Endothelial cell of umbilical vein (primary cell): ENCODE results near the gene C3orf20. TPM values are rescaled to one million over a fixed set of nuclear protein-coding genes. Genes with fewer than 3 reads are reported as not detected.

Experiments
- BruUV-seq: library from RNA; stranded (reverse); fragments of 400-500 nt; replicated peaks from 2 replicates; lab custom pipeline; 2021; lab: Mats Ljungman, UMichigan
- CTCF ChIA-PET: fragments of 300-600, 350-600 bp; sonication (Branson Sonifier 250); formaldehyde crosslinking; loops from one replicate; lab custom pipeline; 2021; ENCODE audit warnings: antibody characterized with exemption, inconsistent platforms; lab: Charles Lee
- POLR2A ChIA-PET: fragments of 300-600, 350-600 bp; sonication (Branson Sonifier 250); formaldehyde crosslinking; loops from one replicate; lab custom pipeline; 2021; ENCODE audit warnings: antibody characterized with exemption, inconsistent platforms; lab: Charles Lee
- DNase-seq: peaks from one replicate; pipeline ENCODE4 v3.0.0-alpha.2; 2011; ENCODE audit warnings: low read depth, low spot score
- FAIRE-seq: peaks from 2 replicates; lab custom pipeline; 2011; peaks lifted over from hg19 to GRCh38; lab: Jason Lieb, UNC
- H2AFZ ChIP-seq: 2 replicates; pipeline ENCODE4 v1.6.0; 2012; ENCODE audit warnings: low read depth, low read length, control low read depth, inconsistent platforms
- H3K27ac ChIP-seq: 2 replicates; pipeline ENCODE4 v1.5.1; 2011; ENCODE audit warnings: low read depth, mild to moderate bottlenecking, control low read depth, low read length, moderate library complexity; ENCODE audit not compliant: insufficient read depth
- H3K27me3 ChIP-seq, 2 experiments: 2 replicates each; pipeline versions ENCODE4 v1.6.0 to v1.6.1; 2011; ENCODE audit warnings: low read length in 2 of 2, mixed read lengths in 1 of 2; ENCODE audit not compliant: control insufficient read depth in 2 of 2, insufficient read depth in 2 of 2
- H3K36me3 ChIP-seq, 2 experiments: 2 replicates in 1 of 2; 3 replicates in 1 of 2; pipeline ENCODE4 v1.5.1; 2011; ENCODE audit warnings: low read length in 2 of 2, mild to moderate bottlenecking in 1 of 2, moderate library complexity in 1 of 2; ENCODE audit not compliant: control insufficient read depth in 2 of 2, insufficient read depth in 2 of 2; ENCODE audit errors: extremely low read depth in 1 of 2
- H3K4me1 ChIP-seq: 3 replicates; pipeline ENCODE4 v1.5.1; 2011; ENCODE audit warnings: mild to moderate bottlenecking, low read length; ENCODE audit not compliant: control insufficient read depth, insufficient read depth; ENCODE audit errors: extremely low read depth
- H3K4me2 ChIP-seq: 2 replicates; pipeline ENCODE4 v1.6.1; 2011; ENCODE audit warnings: low read length, control low read depth, mixed read lengths; ENCODE audit not compliant: insufficient read depth
- H3K4me3 ChIP-seq, 3 experiments: fragments of 200-600 bp in 1 of 3; sonication (generic), shearing (Covaris generic) in 1 of 3; replicated peaks in 1 of 3; 2 replicates each; pipeline ENCODE4 v1.5.1; 2011 to 2016; ENCODE audit warnings: control low read depth in 3 of 3, low read length in 3 of 3, mild to moderate bottlenecking in 2 of 3, inconsistent platforms in 1 of 3, low read depth in 1 of 3, moderate library complexity in 1 of 3; ENCODE audit not compliant: insufficient read depth in 1 of 3
- H3K79me2 ChIP-seq: 2 replicates; pipeline ENCODE4 v1.6.0; 2012; ENCODE audit warnings: low read length, inconsistent platforms; ENCODE audit not compliant: control insufficient read depth, insufficient read depth
- H3K9ac ChIP-seq: replicated peaks from 2 replicates; pipeline ENCODE3; 2011; ENCODE audit warnings: low read length, control low read depth; ENCODE audit not compliant: insufficient read depth; ENCODE audit errors: extremely low read depth
- H3K9me1 ChIP-seq: replicated peaks from 3 replicates; pipeline ENCODE4 v1.6.0; 2011; ENCODE audit warnings: mild to moderate bottlenecking, low read length; ENCODE audit not compliant: control insufficient read depth, insufficient read depth; ENCODE audit errors: extremely low read depth
- H3K9me3 ChIP-seq: replicated peaks from 2 replicates; pipeline ENCODE4 v1.5.1; 2012; ENCODE audit warnings: low read length, inconsistent platforms; ENCODE audit not compliant: control insufficient read depth, insufficient read depth
- H4K20me1 ChIP-seq: replicated peaks from 2 replicates; pipeline ENCODE3; 2011; ENCODE audit warnings: mild to moderate bottlenecking, low read length; ENCODE audit not compliant: control insufficient read depth, insufficient read depth; ENCODE audit errors: extremely low read depth
- EZH2 ChIP-seq: IDR thresholded peaks from 2 replicates; pipeline ENCODE4 v1.6.1; 2012; ENCODE audit warnings: borderline replicate concordance, low read depth, mild to moderate bottlenecking, moderate library complexity, low read length, inconsistent platforms; ENCODE audit not compliant: severe bottlenecking
- FOS ChIP-seq: IDR thresholded peaks from 2 replicates; pipeline ENCODE4 v1.6.1; 2011; ENCODE audit warnings: mild to moderate bottlenecking, low read length, moderate library complexity, borderline replicate concordance; ENCODE audit not compliant: insufficient read depth
- GATA2 ChIP-seq: IDR thresholded peaks from 2 replicates; pipeline ENCODE4 v1.7.0; 2011; ENCODE audit warnings: low read depth, mild to moderate bottlenecking, moderate library complexity, mixed read lengths, low read length; ENCODE audit not compliant: insufficient read length, insufficient read depth
- JUN ChIP-seq: IDR thresholded peaks from 2 replicates; pipeline ENCODE4 v1.6.1; 2011; ENCODE audit warnings: borderline replicate concordance, low read depth; ENCODE audit not compliant: insufficient read length, insufficient read depth
- MYC ChIP-seq: IDR thresholded peaks from one replicate; pipeline ENCODE4 v1.6.1; 2011; ENCODE audit warnings: mild to moderate bottlenecking, low read depth, low read length
- POLR2A ChIP-seq: IDR thresholded peaks from 2 replicates; pipeline ENCODE4 v1.6.1; 2012; ENCODE audit warnings: low read depth, mild to moderate bottlenecking, control low read depth, low read length
- POLR2AphosphoS5 ChIP-seq: IDR thresholded peaks from 2 replicates; pipeline ENCODE4 v1.6.1; 2012; ENCODE audit warnings: low read depth, mild to moderate bottlenecking, control low read depth, low read length, moderate library complexity; ENCODE audit not compliant: insufficient read depth
- dilution Hi-C: fragments of 300-500 bp; cut with MboI; formaldehyde crosslinking; loops from one replicate; pipeline ENCODE4 v1.15.0; 2019; ENCODE audit warnings: low sequenced_read_pairs; ENCODE audit not compliant: extremely low pct_ligation_motif_present
- intact Hi-C: fragments of 100-400 bp; cut with micrococcal nuclease; formaldehyde crosslinking; loops from one replicate; pipeline ENCODE4 v1.10.0; 2022
- polyA plus RNA-seq, 4 experiments: library from polyadenylated mRNA; depleted of rRNA in 3 of 4; stranded (reverse) in 3 of 4; unstranded in 1 of 4; fragments of >200 nt; gene quantifications; 2 replicates each; pipeline versions ENCODE4 v1.2.1 to v1.2.3, GENCODE V29; 2011 to 2012; ENCODE audit warnings: missing spikeins in 1 of 4
- total RNA-seq: library from RNA; stranded (reverse); gene quantifications from 2 replicates; pipeline ENCODE4 v1.2.3, GENCODE V29; 2021
- TF ChIP-seq, protein P1 (sequence below), 2 donors: IDR thresholded peaks; 1 replicate in 1 of 2; 2 replicates in 1 of 2; pipeline ENCODE4 v1.5.1; 2011; ENCODE audit warnings: low read length in 2 of 2, mild to moderate bottlenecking in 2 of 2, moderate library complexity in 2 of 2, control low read depth in 1 of 2, inconsistent platforms in 1 of 2, low read depth in 1 of 2; ENCODE audit not compliant: insufficient read depth in 1 of 2; ENCODE audit errors: extremely low read depth in 1 of 2
- TF ChIP-seq, protein P2 (sequence below): IDR thresholded peaks from 2 replicates; pipeline ENCODE4 v1.6.1; 2011; ENCODE audit not compliant: insufficient read depth, insufficient read length

Gene C3orf20
- total and polyA plus RNA-seq, 2 donors (not counting 3 experiments of a cell fraction or from before 2014, with no cell fraction given): not detected

DNA sequence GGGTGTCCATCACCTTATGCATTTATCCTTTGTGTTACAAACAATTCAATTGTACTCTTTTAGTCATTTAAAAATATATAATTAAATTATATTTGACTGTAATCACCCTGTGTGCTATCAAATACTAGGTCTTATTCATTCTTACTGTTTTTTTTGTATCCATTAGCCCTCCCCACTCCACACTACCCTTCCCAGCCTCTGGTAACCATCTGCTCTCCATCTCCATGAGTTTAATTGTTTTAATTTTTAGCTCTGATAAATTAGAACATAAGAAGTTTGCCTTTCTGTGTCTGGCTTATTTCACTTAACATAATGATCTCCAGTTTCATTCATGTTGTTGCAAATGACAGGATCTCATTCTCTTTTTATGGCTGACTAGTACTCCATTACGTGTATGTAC lies 16.8 kb downstream of the C3orf20 start:
- Histone ChIP-seq H2AFZ (no peak overlapping the region), H3K4me1 (no peaks in the 10 kb centered on the region), H3K79me2 (no peaks in the 10 kb centered on the region), H3K4me3 (no peak overlapping the region), H3K27ac (no peak overlapping the region), H4K20me1 (no peaks in the 10 kb centered on the region), H3K9me3 (no peaks in the 10 kb centered on the region), H3K9me1 (no peaks in the 10 kb centered on the region), H3K27me3 (peaks cover 4 to 5% of the 10 kb centered on the region in 2 experiments), H3K9ac (no peak overlapping the region), H3K4me2 (no peak overlapping the region), H3K36me3 (no peaks in the 10 kb centered on the region)
- ChIA-PET CTCF (no interaction called here), POLR2A (no interaction called here)
- BruUV-seq: no TSS peak
- no peak for FAIRE-seq
- dilution Hi-C loops: no loop called here
- no peak for DNase-seq
- TF ChIP-seq EZH2 (no peak), MYC (no peak), JUN (no peak), POLR2A (no peak), GATA2 (no peak), POLR2AphosphoS5 (no peak)
- intact Hi-C loops: no loop called here

DNA sequence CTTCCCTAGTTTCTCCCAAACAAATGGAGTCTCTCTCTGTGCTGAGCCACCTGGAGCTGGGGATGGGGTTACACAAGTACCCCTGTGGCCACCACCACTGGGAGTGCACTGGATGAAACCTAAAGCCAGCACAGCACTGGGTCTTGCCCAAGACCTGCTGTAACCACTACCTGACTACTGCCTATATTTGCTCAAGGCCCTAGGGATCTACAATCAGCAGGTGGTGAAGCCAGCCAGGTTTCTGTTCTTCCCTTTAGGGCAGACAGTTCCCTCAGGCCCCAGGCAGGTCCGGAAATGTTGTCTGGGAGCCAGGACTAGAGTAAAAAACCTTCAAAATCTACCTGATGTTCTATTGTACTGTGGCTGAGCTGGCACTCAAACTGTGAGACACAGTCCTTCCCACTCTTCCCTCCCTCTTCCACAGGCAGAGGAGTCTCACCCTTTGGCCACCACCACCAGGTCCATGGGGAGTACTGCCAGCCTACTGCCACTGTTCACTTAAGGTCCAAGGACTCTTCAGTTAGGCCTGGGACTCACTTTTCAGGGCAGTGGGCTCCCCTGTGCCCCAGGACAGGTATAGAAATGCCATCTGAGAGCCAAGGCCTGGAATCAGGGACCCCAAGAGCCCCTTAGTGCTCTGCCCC lies 23.8 kb downstream of the C3orf20 start:
- intact Hi-C loops (no loop called here), dilution Hi-C loops (no loop called here)
- Histone ChIP-seq H2AFZ (no peak overlapping the region), H3K9ac (no peak overlapping the region), H3K27me3 (no peaks in the 10 kb centered on the region), H3K4me2 (no peak overlapping the region), H4K20me1 (no peaks in the 10 kb centered on the region), H3K4me1 (no peaks in the 10 kb centered on the region), H3K9me3 (no peaks in the 10 kb centered on the region), H3K4me3 (no peak overlapping the region), H3K36me3 (no peaks in the 10 kb centered on the region), H3K9me1 (no peaks in the 10 kb centered on the region), H3K27ac (no peak overlapping the region), H3K79me2 (no peaks in the 10 kb centered on the region)
- DNase-seq: no peak
- TF ChIP-seq POLR2A: no peak
- TF ChIP-seq, protein P1, sequence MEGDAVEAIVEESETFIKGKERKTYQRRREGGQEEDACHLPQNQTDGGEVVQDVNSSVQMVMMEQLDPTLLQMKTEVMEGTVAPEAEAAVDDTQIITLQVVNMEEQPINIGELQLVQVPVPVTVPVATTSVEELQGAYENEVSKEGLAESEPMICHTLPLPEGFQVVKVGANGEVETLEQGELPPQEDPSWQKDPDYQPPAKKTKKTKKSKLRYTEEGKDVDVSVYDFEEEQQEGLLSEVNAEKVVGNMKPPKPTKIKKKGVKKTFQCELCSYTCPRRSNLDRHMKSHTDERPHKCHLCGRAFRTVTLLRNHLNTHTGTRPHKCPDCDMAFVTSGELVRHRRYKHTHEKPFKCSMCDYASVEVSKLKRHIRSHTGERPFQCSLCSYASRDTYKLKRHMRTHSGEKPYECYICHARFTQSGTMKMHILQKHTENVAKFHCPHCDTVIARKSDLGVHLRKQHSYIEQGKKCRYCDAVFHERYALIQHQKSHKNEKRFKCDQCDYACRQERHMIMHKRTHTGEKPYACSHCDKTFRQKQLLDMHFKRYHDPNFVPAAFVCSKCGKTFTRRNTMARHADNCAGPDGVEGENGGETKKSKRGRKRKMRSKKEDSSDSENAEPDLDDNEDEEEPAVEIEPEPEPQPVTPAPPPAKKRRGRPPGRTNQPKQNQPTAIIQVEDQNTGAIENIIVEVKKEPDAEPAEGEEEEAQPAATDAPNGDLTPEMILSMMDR (IDR thresholded peaks at IDR 0.05; ENCODE audit: extremely low read depth in 1 of 2, insufficient read depth in 1 of 2, low read depth in 1 of 2, low read length in 2 of 2): no peak
- no peak for TF ChIP-seq EZH2
- TF ChIP-seq POLR2AphosphoS5: no peak
- TF ChIP-seq MYC: no peak
- TF ChIP-seq FOS: no peak
- TF ChIP-seq, protein P2, sequence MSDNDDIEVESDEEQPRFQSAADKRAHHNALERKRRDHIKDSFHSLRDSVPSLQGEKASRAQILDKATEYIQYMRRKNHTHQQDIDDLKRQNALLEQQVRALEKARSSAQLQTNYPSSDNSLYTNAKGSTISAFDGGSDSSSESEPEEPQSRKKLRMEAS: no peak
- TF ChIP-seq GATA2: no peak
- no peak for TF ChIP-seq JUN
- FAIRE-seq: no peak
- no TSS peak for BruUV-seq
- CTCF ChIA-PET: no interaction called here
- POLR2A ChIA-PET: no interaction called here
